GM18498 (cell line): ENCODE measurements around the gene OR5B17.
"Not testable (repeated sequence)": the region's sequence is repeated elsewhere in the genome, so short reads cannot be mapped to it uniquely, and the experiment has no call there.

Source experiments
- ATAC-seq: cut with Tn5 transposase; IDR thresholded peaks from one replicate; pipeline ENCODE4 v1.9.1; 2021; ENCODE audit warnings: mild to moderate bottlenecking, moderate library complexity; ENCODE audit not compliant: unreplicated experiment

OR5B17 gene

DNA sequence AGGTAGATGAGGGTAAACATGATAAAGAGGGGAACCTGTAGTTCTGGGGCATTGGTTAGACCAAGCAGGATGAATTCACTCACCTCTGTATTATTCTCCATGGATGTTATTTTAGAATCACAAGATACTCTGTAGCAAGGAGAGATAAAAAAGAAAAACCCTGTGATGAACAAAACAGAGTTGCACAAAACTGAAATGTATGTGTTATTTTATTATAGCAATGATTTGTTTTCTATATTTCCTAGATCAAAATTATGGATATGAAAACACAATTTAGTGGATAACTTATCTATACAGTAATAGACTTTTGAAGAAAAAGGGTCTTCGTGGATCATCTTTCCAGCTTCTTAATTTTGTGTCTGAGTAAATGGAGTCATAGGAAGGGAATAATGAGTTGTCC, at the start of gene OR5B17:
Gene OR5B17 (minus strand): TSS at position 101 of the 400 bp plus-strand sequence. CDS start 0 bp downstream, at position 101.
- ATAC-seq, result no peak

- ATAC-seq, result no peak
These were observed 47.9 kb upstream of the OR5B17 start, which contains the start of gene OR5B3 for GRCh38 chr11:58406774-58407173. OR5B3 (minus strand) TSS chr11:58406874; CDS start chr11:58403409, 3,465 bp downstream.

DNA sequence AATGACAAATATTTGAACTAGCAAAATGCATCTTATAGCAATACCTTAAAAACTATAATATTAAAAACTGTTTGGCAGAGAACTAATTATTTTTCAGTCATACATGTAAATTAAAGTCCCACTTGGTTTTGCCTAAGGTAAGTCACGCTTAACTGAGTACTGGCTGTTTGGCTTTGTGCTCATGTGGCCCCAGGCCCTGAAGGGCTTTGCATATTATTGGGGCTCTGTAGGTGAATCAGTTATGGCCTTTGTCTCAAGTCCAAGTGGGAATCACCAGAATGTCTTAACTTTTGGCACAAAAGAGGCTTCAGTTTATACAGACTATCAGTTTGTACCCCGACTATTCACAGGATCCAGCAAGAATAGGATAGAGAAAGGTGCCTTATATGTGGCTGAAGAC, 40.8 kb upstream of the OR5B17 start:
- ATAC-seq, result not testable (repeated sequence)

- ATAC-seq, result no peak
These were observed 36.7 kb upstream of the OR5B17 start for GRCh38 chr11:58395581-58395980.

DNA sequence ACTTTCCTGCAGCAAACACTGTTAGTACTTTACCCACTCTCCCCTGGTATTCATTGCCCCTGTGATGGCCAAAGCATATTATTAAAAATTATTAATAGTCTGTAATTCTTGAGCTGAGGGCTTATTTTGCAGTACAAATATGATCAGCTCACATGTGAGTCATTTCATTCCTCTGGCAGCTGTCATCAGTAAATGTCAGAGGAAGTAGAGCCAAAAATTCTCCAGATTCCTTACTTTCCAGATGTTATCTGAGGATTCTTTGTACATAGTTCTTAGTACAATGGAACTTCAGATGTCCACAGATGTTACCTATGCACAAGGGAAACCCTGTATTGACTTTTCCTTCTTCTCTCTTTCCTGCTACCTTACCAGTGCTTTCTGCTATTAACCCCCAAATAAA, 35.3 kb upstream of the OR5B17 start:
- no peak for ATAC-seq

GRCh38 chr11:58392746-58393145, 33.9 kb upstream of the OR5B17 start:
- ATAC-seq, result no peak

DNA sequence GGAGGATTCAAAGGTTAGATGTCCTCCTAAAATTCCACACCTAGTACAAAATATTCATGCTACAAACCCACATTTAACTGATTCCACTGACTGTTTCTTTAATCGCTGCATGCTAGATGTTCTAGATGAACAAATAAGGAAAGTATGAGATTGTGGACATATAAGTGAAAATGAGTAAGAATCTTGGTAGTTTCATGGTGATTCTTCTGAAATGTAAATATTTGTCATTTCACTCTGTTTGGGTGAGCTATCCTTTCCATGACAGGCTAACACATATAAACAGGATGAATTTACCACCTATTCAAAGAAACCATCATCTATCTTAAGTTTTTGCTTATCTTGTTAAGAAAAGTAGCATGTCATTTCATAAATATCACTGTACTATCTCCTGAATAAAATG, 33.0 kb upstream of the OR5B17 start:
- ATAC-seq, result no peak

DNA sequence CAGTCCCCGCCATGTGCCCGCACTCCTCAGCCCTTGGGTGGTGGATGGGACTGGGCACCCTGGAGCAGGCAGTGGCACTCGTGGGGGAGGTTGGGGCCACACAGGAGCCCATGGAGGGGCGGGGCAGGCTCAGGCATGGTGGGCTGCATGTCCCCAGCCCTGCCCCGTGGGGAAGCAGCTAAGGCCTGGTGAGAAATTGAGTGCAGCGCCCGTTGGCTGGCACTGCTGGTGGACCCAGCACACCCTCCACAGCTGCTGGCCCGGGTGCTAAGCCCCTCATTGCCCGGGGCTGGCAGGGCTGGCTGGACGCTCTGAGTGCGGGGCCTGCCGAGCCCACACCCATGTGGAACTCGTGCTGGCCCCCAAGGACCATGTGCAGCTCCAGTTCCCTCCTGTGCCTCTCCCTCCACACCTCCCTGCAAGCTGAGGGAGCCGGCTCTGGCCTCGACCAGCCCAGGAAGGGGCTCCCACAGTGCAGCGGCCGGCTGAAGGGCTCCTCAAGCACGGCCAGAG, 31.7 kb upstream of the OR5B17 start:
- ATAC-seq, result no peak

- ATAC-seq, result no peak
These were observed 4.1 kb downstream of the OR5B17 start for GRCh38 chr11:58354727-58355126.

GRCh38 chr11:58345204-58345603, 13.7 kb downstream of the OR5B17 start:
- no peak for ATAC-seq

DNA sequence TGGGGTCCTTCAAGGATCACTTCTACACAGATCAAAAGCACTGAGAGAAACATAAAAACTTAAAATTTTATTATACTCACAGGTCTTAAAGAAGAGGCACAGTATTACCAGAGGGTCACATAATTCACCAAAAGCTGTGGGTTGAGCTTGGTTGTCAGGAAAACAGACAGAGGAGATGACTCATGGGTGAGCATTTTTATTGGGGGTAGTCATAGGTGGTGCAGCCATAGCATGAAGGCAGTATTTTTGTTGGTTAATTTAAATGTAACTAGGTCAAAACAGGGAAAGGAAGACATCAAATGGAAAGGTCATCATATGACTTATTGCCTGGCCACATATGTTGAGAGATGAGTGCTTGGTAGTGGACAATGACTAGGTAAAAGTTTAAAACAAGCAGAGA, 24.2 kb downstream of the OR5B17 start:
- no peak for ATAC-seq

DNA sequence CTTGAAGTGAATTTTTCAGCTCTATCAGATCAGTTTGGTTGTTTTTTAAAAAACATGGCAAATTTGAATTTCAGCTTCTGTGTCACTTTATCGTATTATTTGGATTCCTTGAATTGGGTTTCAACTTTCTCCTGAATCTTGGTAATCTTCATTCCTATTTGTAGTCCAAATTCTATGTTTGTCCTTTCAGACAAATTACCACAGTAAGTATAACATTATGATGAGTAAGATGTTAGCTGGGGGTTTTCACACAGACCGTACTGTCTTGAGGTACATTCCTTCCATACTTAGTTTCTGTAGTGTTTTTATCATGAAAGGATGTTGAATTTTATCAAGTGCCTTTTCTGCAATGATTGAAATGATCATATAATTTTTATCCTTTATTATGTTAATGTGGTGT, 28.0 kb downstream of the OR5B17 start:
- ATAC-seq, result no peak

DNA sequence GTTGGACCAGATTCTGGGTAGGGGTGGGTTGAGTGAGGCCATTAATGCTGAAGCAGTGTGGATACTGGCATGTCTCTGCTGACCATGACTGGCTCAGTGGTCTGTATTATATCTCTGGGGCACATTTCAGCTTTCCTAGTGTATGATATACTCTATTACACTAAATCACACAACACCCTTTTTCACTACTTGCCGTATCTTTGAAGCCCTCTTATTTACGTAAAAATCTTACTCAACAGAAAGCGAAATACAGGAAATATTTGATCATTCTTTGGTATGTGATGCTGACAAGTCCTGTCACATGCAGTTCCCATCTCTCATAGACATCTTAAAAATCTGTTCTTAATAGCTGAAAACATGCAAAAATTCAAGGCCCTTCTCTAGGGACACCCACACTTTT, 40.3 kb downstream of the OR5B17 start:
- ATAC-seq, result no peak

DNA sequence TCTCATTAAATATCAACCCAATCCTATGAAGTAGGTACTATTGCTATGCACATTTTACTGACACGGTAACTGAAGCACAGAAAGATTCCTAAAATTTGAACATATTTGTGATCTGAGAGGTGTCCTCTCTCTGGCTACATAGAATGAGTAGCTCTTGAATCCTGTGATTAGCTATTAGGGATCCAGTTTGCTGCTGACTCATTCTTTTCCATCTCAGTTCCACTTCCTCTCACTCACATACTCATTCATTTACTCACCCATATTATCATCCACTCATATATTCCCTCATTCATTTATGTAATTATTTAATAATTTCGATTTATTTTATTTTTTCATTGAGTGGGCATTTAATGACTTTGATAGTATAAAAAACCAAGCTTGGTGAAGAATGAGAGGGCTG, 42.7 kb downstream of the OR5B17 start:
- no peak for ATAC-seq
